Ovary (tissue), 9 donors: ENCODE results near the gene APBB1IP. TPM values are rescaled to one million over a fixed set of nuclear protein-coding genes. Genes with fewer than 3 reads are reported as not detected.

Experiments used
- DNase-seq, 5 donors: peaks; one replicate each; pipeline ENCODE4 v3.0.0-alpha.2; 2019 to 2020
- H3K27ac ChIP-seq, 2 donors: fragments of 200-600 bp; one replicate each; pipeline versions ENCODE4 v1.5.1 to v1.8.0; 2019 to 2022
- H3K27me3 ChIP-seq: fragments of 200-600 bp; one replicate; pipeline ENCODE4 v1.8.0; 2022
- H3K36me3 ChIP-seq: fragments of 200-600 bp; sonication (generic); one replicate; pipeline ENCODE4 v1.5.1; 2019
- H3K4me1 ChIP-seq: one replicate; pipeline ENCODE4 v1.8.1; 2013; ENCODE audit warnings: mild to moderate bottlenecking, moderate library complexity; ENCODE audit not compliant: insufficient read depth
- H3K4me3 ChIP-seq: fragments of 200-600 bp; sonication (generic); one replicate; pipeline ENCODE4 v1.5.1; 2017
- H3K9me3 ChIP-seq, 2 donors: fragments of 200-600 bp in 1 of 2; sonication (generic) in 1 of 2; one replicate each; pipeline versions ENCODE4 v1.5.1 to v1.8.1; 2013 to 2019; ENCODE audit warnings: mild to moderate bottlenecking in 1 of 2, moderate library complexity in 1 of 2
- EP300 ChIP-seq: sonication (generic); formaldehyde crosslinking; IDR thresholded peaks from one replicate; pipeline ENCODE4 v1.6.1; 2017; ENCODE audit warnings: antibody characterized with exemption
- POLR2A ChIP-seq: fragments of 450-650 bp; IDR thresholded peaks from one replicate; pipeline ENCODE4 v1.6.1; 2017; ENCODE audit warnings: antibody characterized with exemption, mild to moderate bottlenecking, moderate library complexity
- WGBS, 3 donors: extraction: QIAGEN DNeasy Blood & Tissue Kit in 1 of 3; methylation state at CpG; one replicate each; pipeline versions ENCODE4 v1.1.5 to v1.1.7; 2013 to 2017; 5-methylcytosine and 5-hydroxymethylcytosine counted together
- intact Hi-C, 4 donors: fragments of 100-400 bp; cut with DNase I; formaldehyde crosslinking; loops; one replicate each; pipeline versions ENCODE4 v1.11.0 to v1.15.1; 2022 to 2023
- polyA plus RNA-seq, 2 donors: library from polyadenylated mRNA; stranded (reverse); fragments of 200-250 nt in 1 of 2; fragments of 350-450 nt in 1 of 2; fragmentation: Illumina TruSeq in 1 of 2; extraction: RNeasy Lipid Tissue Mini Kit (QIAGEN cat#74804) in 1 of 2; gene quantifications; one replicate each; pipeline ENCODE4 v1.2.3, GENCODE V29; 2013 to 2014
- total RNA-seq, 7 donors: library from RNA; depleted of rRNA in 2 of 7; stranded (reverse); fragments of >200 nt in 2 of 7; fragmentation: NEBNext Ultra II Directional in 3 of 7; extraction: Animal tissue kit (Norgen Biotek cat#: 25700) in 3 of 7; gene quantifications; one replicate each; pipeline versions ENCODE4 v1.1.0 to v1.2.4, GENCODE V29; 2016 to 2023
- TF ChIP-seq, protein P1 (sequence below), 3 donors: fragments of 450-650 bp in 2 of 3; fragments of 200-600 bp in 1 of 3; IDR thresholded peaks; one replicate each; pipeline versions ENCODE4 v1.5.1 to v1.8.0; 2016 to 2022; ENCODE audit warnings: antibody characterized with exemption in 3 of 3, mild to moderate bottlenecking in 1 of 3
- donor health status: DM: no; HTN: no; CAD: no; lungs with moderate emphysema.
- donor health status: DM: no; HTN: no; CAD: no.
- donor health status: Bipolar disorder and iron deficiency.
- donor health status: DM: yes; HTN: yes; CAD: no.
- donor health status: DM: no; HTN: no; CAD: no.
- donor health status: DM: yes; HTN: yes; CAD: no.

APBB1IP gene
- total and polyA plus RNA-seq, 9 donors, result 0.64 to 10.2 (median 1.8) TPM

GRCh38 chr10:26524161-26524896 is 86.2 kb downstream of the APBB1IP start:
- no peak for DNase-seq
- Histone ChIP-seq H3K27ac (no peak overlapping the region), H3K9me3 (no peaks in the 10 kb centered on the region), H3K4me1 (no peaks in the 10 kb centered on the region), H3K4me3 (no peak overlapping the region), H3K36me3 (no peaks in the 10 kb centered on the region), H3K27me3 (no peaks in the 10 kb centered on the region)
- 22 to 36% (median 22%) methylated on average over 6 of the region's 6 CpGs for WGBS, 3 donors
- intact Hi-C loops, result no loop called here
- TF ChIP-seq, protein P1, sequence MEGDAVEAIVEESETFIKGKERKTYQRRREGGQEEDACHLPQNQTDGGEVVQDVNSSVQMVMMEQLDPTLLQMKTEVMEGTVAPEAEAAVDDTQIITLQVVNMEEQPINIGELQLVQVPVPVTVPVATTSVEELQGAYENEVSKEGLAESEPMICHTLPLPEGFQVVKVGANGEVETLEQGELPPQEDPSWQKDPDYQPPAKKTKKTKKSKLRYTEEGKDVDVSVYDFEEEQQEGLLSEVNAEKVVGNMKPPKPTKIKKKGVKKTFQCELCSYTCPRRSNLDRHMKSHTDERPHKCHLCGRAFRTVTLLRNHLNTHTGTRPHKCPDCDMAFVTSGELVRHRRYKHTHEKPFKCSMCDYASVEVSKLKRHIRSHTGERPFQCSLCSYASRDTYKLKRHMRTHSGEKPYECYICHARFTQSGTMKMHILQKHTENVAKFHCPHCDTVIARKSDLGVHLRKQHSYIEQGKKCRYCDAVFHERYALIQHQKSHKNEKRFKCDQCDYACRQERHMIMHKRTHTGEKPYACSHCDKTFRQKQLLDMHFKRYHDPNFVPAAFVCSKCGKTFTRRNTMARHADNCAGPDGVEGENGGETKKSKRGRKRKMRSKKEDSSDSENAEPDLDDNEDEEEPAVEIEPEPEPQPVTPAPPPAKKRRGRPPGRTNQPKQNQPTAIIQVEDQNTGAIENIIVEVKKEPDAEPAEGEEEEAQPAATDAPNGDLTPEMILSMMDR (IDR thresholded peaks at IDR 0.05), result no peak
- TF ChIP-seq POLR2A (no peak), EP300 (no peak)

- DNase-seq, result no peak
- Histone ChIP-seq H3K27ac (no peak overlapping the region), H3K27me3 (no peaks in the 10 kb centered on the region), H3K36me3 (no peaks in the 10 kb centered on the region), H3K4me1 (no peaks in the 10 kb centered on the region), H3K4me3 (no peak overlapping the region), H3K9me3 (no peaks in the 10 kb centered on the region)
- TF ChIP-seq, protein P1 (IDR thresholded peaks at IDR 0.05), result no peak
- TF ChIP-seq EP300 (no peak), POLR2A (no peak)
- intact Hi-C loops, result no loop called here
- WGBS, 3 donors, result 55 to 70% (median 69%) methylated on average over 3 of the region's 3 CpGs
Measured at GRCh38 chr10:26525586-26525985, 87.4 kb downstream of the APBB1IP start.

DNA sequence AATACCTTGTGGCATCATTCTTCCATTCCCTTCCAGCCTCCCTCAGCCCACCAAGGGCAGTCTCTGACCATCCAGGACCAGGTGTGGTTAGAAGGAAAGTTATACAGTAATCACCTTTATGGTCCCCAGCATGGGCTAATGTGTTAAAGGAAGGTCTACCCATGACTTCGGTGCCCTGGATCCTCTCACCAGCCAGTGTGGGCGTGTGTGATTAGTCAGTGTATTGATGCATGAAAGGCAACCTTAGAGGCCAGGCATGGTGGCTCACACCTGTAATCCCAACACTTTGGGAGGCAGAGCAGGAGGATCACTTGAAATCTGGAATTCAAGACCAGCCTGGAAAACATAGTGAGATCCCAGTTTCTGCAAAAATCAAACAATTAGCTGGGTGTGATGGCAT is 88.9 kb downstream of the APBB1IP start:
- Histone ChIP-seq H3K36me3 (no peaks in the 10 kb centered on the region), H3K27me3 (no peaks in the 10 kb centered on the region), H3K4me3 (no peak overlapping the region), H3K4me1 (no peaks in the 10 kb centered on the region), H3K9me3 (no peaks in the 10 kb centered on the region), H3K27ac (no peak overlapping the region)
- DNase-seq, result no peak
- intact Hi-C loops, result no loop called here
- 81 to 86% (median 85%) methylated on average over 2 of the region's 2 CpGs for WGBS, 3 donors
- TF ChIP-seq, protein P1 (IDR thresholded peaks at IDR 0.05), result no peak
- no peak for TF ChIP-seq POLR2A
- TF ChIP-seq EP300, result no peak

DNA sequence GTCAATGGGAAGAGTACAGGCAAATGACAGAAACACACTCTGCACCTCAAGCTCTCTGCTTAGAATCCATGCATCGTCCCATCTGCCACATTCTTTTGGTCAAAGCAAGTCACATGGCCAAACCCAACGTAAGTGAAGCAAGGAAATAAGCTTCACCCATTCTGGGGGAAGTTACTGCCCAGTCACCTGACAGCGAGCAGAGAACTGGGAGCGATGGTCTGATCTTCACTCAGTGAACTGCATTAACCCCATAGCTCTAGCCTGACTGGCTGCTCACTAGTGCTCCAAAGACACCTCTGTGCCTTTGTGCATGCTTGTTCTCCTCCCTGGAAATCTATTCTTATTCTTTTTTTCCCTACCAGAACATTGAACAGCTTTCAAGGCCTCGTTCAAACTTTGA is 89.9 kb downstream of the APBB1IP start:
- DNase-seq, result no peak
- Histone ChIP-seq H3K36me3 (no peaks in the 10 kb centered on the region), H3K27ac (no peak overlapping the region), H3K4me1 (no peaks in the 10 kb centered on the region), H3K9me3 (no peaks in the 10 kb centered on the region), H3K27me3 (no peaks in the 10 kb centered on the region), H3K4me3 (no peak overlapping the region)
- WGBS, 3 donors, result 76 to 87% (median 79%) methylated on average over 5 of the region's 5 CpGs
- TF ChIP-seq POLR2A, result no peak
- TF ChIP-seq, protein P1 (IDR thresholded peaks at IDR 0.05), result no peak
- TF ChIP-seq EP300, result no peak
- intact Hi-C loops, result no loop called here
